Erythroblast (primary cell): ENCODE data around the gene ADGRV1.
"Not testable (repeated sequence)": the region's sequence is repeated elsewhere in the genome, so short reads cannot be mapped to it uniquely, and the experiment has no call there.

ENCODE experiments used
- DNase-seq, 2 experiments: peaks; one replicate each; lab custom pipeline; 2025; lab: John Stamatoyannopoulos, UW
- GATA1 ChIP-seq: IDR thresholded peaks from 2 replicates; pipeline ENCODE4 v1.6.1; 2011; ENCODE audit warnings: low read depth, mild to moderate bottlenecking, control low read depth, low read length, moderate library complexity
- POLR2A ChIP-seq: IDR thresholded peaks from 2 replicates; pipeline ENCODE4 v1.6.1; 2011; ENCODE audit warnings: mild to moderate bottlenecking, low read length

The ADGRV1 gene

GRCh38 chr5:90563108-90563507 lies 4.5 kb downstream of the ADGRV1 start:
- no peak for DNase-seq
- TF ChIP-seq GATA1 (no peak), POLR2A (no peak)

- no peak for DNase-seq
- TF ChIP-seq GATA1: no peak
Measured at GRCh38 chr5:90565491-90565890, 6.9 kb downstream of the ADGRV1 start.

GRCh38 chr5:90569084-90569483 lies 10.5 kb downstream of the ADGRV1 start:
- DNase-seq: no peak
- TF ChIP-seq POLR2A (no peak), GATA1 (no peak)

GRCh38 chr5:90570034-90570433 lies 11.4 kb downstream of the ADGRV1 start:
- DNase-seq: no peak
- TF ChIP-seq POLR2A (no peak), GATA1 (no peak)

DNA sequence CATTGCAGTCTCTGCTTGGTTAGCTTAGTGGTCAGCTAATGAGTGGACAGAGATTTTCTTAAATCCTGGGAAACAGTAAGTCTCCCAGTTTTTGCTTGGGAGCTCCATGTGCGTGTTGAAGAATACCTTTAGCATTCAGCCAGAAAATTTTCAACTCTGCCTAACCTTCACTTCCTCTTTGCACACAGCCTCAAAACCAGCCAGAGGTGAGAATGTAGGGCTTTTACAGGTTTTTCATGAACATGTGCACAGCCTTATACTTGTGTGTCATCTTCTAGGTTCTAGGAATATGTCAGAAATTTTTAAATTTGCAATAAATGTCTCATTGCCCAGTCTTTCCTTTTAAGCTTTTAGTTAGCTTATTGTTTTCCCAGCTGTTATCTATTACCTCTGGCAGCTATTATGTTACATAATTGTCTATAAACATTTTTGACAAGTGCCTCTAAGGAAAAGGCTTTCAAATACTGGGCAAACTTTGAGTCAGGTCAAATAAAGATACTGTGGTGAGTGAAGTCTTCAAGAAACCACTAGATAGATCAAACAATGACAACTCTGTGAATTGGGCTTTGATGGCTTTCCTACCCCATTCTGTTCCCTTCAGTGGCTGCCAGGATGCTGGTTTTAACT lies 12.7 kb downstream of the ADGRV1 start:
- TF ChIP-seq GATA1 (no peak), POLR2A (no peak)
- DNase-seq: no peak

- TF ChIP-seq GATA1 (no peak), POLR2A (no peak)
- DNase-seq: no peak
Measured at GRCh38 chr5:90575712-90576111, 17.1 kb downstream of the ADGRV1 start.

DNA sequence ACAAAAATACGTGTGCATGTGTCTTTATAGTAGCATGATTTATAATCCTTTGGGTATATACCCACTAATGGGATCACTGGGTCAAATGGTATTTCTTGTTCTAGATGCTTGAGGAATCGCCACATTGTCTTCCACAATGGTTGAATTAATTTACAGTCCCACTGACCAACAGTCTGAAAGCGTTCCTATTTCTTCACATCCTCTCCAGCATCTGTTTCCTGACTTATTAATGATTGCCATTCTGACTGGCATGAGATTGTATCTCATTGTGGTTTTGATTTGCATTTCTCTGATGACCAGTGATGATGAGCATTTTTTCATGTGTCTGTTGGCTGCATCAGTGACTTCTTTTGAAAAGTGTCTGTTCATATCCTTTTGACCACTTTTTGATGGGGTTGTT lies 18.0 kb downstream of the ADGRV1 start:
- DNase-seq: not testable (repeated sequence)

DNA sequence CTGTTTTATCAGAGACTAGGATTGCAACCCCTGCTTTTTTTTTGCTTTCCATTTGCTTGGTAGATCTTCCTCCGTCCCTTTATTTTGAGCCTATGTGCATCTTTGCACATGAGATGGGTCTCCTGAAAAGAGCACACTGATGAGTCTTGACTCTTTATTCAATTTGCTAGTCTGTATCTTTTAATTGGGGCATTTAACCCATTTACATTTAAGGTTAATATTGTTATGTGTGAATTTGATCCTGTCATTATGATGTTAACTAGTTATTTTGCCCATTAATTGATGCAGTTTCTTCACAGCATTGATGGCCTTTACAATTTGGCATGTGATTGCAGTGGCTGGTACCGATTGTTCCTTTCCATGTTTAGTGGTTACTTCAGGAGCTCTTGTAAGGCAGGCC lies 21.3 kb downstream of the ADGRV1 start:
- DNase-seq: not testable (repeated sequence)

GRCh38 chr5:90581956-90582355 lies 23.4 kb downstream of the ADGRV1 start:
- TF ChIP-seq GATA1 (no peak), POLR2A (no peak)
- no peak for DNase-seq

DNA sequence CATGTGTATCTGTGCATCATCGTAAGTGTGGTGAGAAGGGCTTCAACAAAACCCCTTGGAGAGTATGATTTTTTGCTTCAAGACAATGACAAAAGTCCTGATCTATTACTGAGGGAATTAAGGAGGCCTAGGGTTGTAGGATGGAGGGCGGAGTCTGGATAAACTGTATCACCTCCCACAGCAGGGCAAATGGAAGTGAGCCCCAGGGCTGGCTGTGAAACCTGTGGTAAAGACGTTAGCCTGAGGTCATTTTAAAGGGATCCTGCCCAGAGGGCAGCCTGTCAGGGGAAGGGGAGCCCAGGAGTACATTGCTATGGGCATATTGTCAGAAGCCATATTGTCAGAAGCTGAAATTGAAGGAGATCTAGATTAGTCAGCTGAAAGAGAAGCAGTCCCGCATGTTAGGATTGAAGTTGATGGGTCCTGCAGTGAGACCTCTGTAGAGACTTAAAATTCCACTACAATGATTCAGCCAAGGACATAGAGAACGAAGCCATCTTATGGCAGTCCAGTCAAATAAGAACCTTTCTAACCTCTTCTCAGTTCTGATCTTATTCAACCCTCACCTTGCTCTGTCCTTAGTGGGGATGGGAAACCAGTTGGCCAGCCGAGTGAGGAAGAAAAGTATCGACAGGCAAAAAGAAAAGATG lies 26.9 kb downstream of the ADGRV1 start:
- TF ChIP-seq POLR2A (no peak), GATA1 (no peak)
- no peak for DNase-seq

DNA sequence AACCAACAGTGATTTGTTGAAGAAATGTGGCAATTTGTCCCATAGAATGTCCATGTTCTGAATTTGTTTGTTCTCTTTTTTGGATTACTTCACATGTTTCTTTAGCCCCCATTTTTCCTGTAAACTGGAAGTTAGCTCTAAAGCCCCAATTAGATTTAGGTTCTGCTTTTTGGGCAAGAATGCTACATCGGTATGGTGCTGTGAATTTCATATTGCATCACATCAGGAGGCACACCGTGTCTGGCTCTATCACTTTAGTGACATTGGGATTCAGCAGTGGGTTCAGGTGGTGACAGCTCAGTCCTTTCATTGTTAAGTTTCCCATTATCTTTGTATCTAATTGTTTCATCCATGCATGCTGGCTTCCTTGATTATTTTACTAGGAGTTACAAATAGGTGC lies 27.9 kb downstream of the ADGRV1 start:
- TF ChIP-seq POLR2A: no peak
- no peak for TF ChIP-seq GATA1
- DNase-seq: no peak

GRCh38 chr5:90590170-90590569 lies 31.6 kb downstream of the ADGRV1 start:
- TF ChIP-seq GATA1: no peak
- TF ChIP-seq POLR2A: no peak
- DNase-seq: no peak

GRCh38 chr5:90593083-90593482 lies 34.5 kb downstream of the ADGRV1 start:
- DNase-seq: not testable (repeated sequence)

DNA sequence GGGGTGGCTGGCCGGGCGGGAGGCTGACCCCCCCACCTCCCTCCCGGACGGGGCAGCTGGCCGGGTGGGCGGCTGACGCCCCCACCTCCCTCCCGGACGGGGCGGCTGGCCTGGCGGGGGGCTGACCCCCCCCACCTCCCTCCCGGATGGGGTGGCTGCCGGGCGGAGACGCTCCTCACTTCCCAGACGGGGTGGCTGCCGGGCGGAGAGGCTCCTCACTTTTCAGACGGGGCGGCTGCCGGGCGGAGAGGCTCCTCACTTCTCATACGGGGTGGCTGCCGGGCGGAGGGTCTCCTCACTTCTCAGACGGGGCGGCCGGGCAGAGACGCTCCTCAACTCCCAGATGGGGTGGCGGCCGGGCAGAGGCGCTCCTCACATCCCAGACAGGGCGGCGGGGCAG lies 37.2 kb downstream of the ADGRV1 start:
- DNase-seq: not testable (repeated sequence)

- TF ChIP-seq POLR2A (no peak), GATA1 (no peak)
- DNase-seq: no peak
Measured at GRCh38 chr5:90598293-90598692, 39.7 kb downstream of the ADGRV1 start.

- not testable (repeated sequence) for DNase-seq
Measured at GRCh38 chr5:90600307-90600706, 41.7 kb downstream of the ADGRV1 start.
